MM.1S (cell line): ENCODE data around the gene SLC30A4.

Experiments
- DNase-seq: peaks from one replicate; pipeline ENCODE4 v3.0.0-alpha.2; 2015
- H2AFZ ChIP-seq: fragments of 300-600 bp; sonication (generic); 2 replicates; pipeline ENCODE4 v1.6.0; 2016; ENCODE audit warnings: antibody characterized with exemption, low read length
- H3F3A ChIP-seq: fragments of 300-600 bp; sonication (generic); 2 replicates; pipeline ENCODE4 v1.6.1; 2016; ENCODE audit warnings: mild to moderate bottlenecking, antibody characterized with exemption, low read length, moderate library complexity, mixed read lengths; ENCODE audit not compliant: insufficient read depth
- H3K27ac ChIP-seq: fragments of 300-600 bp; sonication (generic); 2 replicates; pipeline ENCODE4 v1.5.1; 2016; ENCODE audit warnings: mild to moderate bottlenecking, low read length
- H3K27me3 ChIP-seq: fragments of 300-600 bp; sonication (generic); replicated peaks from 2 replicates; pipeline ENCODE4 v1.6.0; 2016; ENCODE audit warnings: low read length; ENCODE audit not compliant: insufficient read depth
- H3K36me3 ChIP-seq: fragments of 300-600 bp; sonication (generic); replicated peaks from 2 replicates; pipeline ENCODE4 v1.6.1; 2016; ENCODE audit warnings: mild to moderate bottlenecking, low read length, mixed read lengths; ENCODE audit not compliant: insufficient read depth
- H3K4me1 ChIP-seq: fragments of 300-600 bp; sonication (generic); 2 replicates; pipeline ENCODE4 v1.6.1; 2016; ENCODE audit warnings: low read length, mixed read lengths
- H3K4me2 ChIP-seq: fragments of 300-600 bp; sonication (generic); 2 replicates; pipeline ENCODE4 v1.6.0; 2016; ENCODE audit warnings: low read depth, low read length
- H3K4me3 ChIP-seq: fragments of 300-600 bp; sonication (generic); 2 replicates; pipeline ENCODE4 v1.5.1; 2016; ENCODE audit warnings: low read length, mixed read lengths
- H3K79me2 ChIP-seq: fragments of 300-600 bp; sonication (generic); 2 replicates; pipeline ENCODE4 v1.6.1; 2016; ENCODE audit warnings: mixed run types, low read length, mixed read lengths
- H3K9ac ChIP-seq: fragments of 300-600 bp; sonication (generic); 2 replicates; pipeline ENCODE4 v1.6.1; 2016; ENCODE audit warnings: low read length, mixed read lengths
- H3K9me2 ChIP-seq: fragments of 300-600 bp; sonication (generic); replicated peaks from 2 replicates; pipeline ENCODE4 v1.6.1; 2016; ENCODE audit warnings: mild to moderate bottlenecking, low read length, mixed read lengths; ENCODE audit not compliant: insufficient read depth
- H3K9me3 ChIP-seq: fragments of 300-600 bp; sonication (generic); replicated peaks from 2 replicates; pipeline ENCODE4 v1.6.1; 2016; ENCODE audit warnings: mild to moderate bottlenecking, low read length, mixed read lengths; ENCODE audit not compliant: insufficient read depth
- H4K20me1 ChIP-seq: fragments of 300-600 bp; sonication (generic); 2 replicates; pipeline ENCODE4 v1.6.1; 2016; ENCODE audit warnings: mild to moderate bottlenecking, low read length, moderate library complexity, mixed read lengths; ENCODE audit not compliant: insufficient read depth
- EZH2 ChIP-seq: fragments of 300-600 bp; sonication (generic); optimal IDR thresholded peaks from 2 replicates; pipeline ENCODE3; 2017; ENCODE audit warnings: low read depth, mild to moderate bottlenecking, antibody characterized with exemption, low read length, mixed read lengths
- EZH2phosphoT487 ChIP-seq: fragments of 300-600 bp; sonication (generic); IDR thresholded peaks from 2 replicates; pipeline ENCODE4 v1.6.1; 2018; ENCODE audit warnings: antibody characterized with exemption, low read length
- TF ChIP-seq, protein P1 (sequence below): fragments of 300-600 bp; sonication (generic); IDR thresholded peaks from 2 replicates; pipeline ENCODE4 v1.5.1; 2016; ENCODE audit warnings: antibody characterized with exemption, low read length, mixed read lengths

Gene SLC30A4

GRCh38 chr15:45546789-45547188 is 24.2 kb upstream of the SLC30A4 start:
- no peak overlapping the region for H3K4me2 ChIP-seq
- H3K9me2 ChIP-seq, result no peaks in the 10 kb centered on the region
- H3K27ac ChIP-seq, result no peak overlapping the region
- no peaks in the 10 kb centered on the region for H3K4me1 ChIP-seq
- no peak overlapping the region for H3K4me3 ChIP-seq
- H4K20me1 ChIP-seq, result no peaks in the 10 kb centered on the region
- H3K9ac ChIP-seq, result no peak overlapping the region
- no peaks in the 10 kb centered on the region for H3F3A ChIP-seq
- H3K79me2 ChIP-seq, result no peaks in the 10 kb centered on the region
- no peaks in the 10 kb centered on the region for H3K36me3 ChIP-seq
- H3K9me3 ChIP-seq, result no peaks in the 10 kb centered on the region
- no peaks in the 10 kb centered on the region for H3K27me3 ChIP-seq
- TF ChIP-seq, protein P1, sequence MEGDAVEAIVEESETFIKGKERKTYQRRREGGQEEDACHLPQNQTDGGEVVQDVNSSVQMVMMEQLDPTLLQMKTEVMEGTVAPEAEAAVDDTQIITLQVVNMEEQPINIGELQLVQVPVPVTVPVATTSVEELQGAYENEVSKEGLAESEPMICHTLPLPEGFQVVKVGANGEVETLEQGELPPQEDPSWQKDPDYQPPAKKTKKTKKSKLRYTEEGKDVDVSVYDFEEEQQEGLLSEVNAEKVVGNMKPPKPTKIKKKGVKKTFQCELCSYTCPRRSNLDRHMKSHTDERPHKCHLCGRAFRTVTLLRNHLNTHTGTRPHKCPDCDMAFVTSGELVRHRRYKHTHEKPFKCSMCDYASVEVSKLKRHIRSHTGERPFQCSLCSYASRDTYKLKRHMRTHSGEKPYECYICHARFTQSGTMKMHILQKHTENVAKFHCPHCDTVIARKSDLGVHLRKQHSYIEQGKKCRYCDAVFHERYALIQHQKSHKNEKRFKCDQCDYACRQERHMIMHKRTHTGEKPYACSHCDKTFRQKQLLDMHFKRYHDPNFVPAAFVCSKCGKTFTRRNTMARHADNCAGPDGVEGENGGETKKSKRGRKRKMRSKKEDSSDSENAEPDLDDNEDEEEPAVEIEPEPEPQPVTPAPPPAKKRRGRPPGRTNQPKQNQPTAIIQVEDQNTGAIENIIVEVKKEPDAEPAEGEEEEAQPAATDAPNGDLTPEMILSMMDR, result no peak
- TF ChIP-seq EZH2 (no peak), EZH2phosphoT487 (no peak)
- DNase-seq, result no peak
- no peak overlapping the region for H2AFZ ChIP-seq

DNA sequence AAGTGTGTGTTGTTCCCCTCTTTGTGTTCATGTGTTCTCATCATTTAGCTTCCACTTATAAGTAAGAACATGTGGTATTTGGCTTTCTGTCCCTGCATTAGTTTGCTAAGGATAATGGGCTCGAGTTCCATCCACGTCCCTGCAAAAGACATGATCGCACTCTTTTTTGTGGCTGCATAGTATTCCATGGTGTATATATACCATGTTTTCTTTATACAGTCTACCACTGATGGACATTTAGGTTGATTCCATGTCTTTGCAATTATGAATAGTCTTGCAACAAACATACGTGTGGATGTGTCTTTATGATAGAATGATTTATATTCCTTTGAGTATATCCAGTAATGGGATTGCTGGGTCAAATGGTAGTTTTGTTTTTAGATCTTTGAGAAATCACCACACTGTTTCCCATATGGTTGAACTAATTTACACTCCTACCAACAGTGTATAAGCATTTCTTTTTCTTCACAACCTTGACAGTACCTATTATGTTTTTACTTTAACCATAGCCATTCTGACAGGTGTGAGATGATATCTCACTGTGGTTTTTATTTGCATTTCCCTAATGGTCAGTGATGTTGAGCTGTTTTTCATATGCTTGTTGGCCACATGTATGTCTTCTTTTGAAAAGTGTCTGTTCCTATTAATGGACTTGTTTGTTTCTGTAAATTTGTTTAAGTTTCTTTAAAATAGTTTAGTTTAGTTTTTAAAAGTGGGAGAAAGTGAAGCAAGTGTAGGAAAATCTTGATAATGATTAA is 21.9 kb upstream of the SLC30A4 start:
- Histone ChIP-seq H3K4me3 (no peak overlapping the region), H2AFZ (no peak overlapping the region), H3K27me3 (no peaks in the 10 kb centered on the region), H3K79me2 (no peaks in the 10 kb centered on the region), H3F3A (no peaks in the 10 kb centered on the region), H3K9me2 (no peaks in the 10 kb centered on the region), H3K9me3 (no peaks in the 10 kb centered on the region), H3K27ac (no peak overlapping the region), H3K36me3 (no peaks in the 10 kb centered on the region), H3K9ac (no peak overlapping the region), H3K4me2 (no peak overlapping the region), H3K4me1 (no peaks in the 10 kb centered on the region), H4K20me1 (no peaks in the 10 kb centered on the region)
- TF ChIP-seq EZH2phosphoT487 (no peak), EZH2 (no peak)
- TF ChIP-seq, protein P1, result no peak
- no peak for DNase-seq

GRCh38 chr15:45543051-45543450 is 20.5 kb upstream of the SLC30A4 start:
- Histone ChIP-seq H4K20me1 (no peaks in the 10 kb centered on the region), H3K4me3 (no peak overlapping the region), H3K27me3 (no peaks in the 10 kb centered on the region), H3K36me3 (no peaks in the 10 kb centered on the region), H3K9me3 (no peaks in the 10 kb centered on the region), H3K4me2 (no peak overlapping the region), H3K27ac (no peak overlapping the region), H3K79me2 (no peaks in the 10 kb centered on the region), H3K9me2 (no peaks in the 10 kb centered on the region), H3F3A (no peaks in the 10 kb centered on the region), H3K9ac (no peak overlapping the region), H3K4me1 (no peaks in the 10 kb centered on the region), H2AFZ (no peak overlapping the region)
- TF ChIP-seq EZH2 (no peak), EZH2phosphoT487 (no peak)
- TF ChIP-seq, protein P1, result no peak
- DNase-seq, result no peak
